NCI-H226 (cell line): ENCODE data around the gene RTF1.

Source experiments
- DNase-seq: peaks from one replicate; pipeline ENCODE4 v3.0.0-alpha.2; 2015

Gene RTF1

GRCh38 chr15:41510728-41511127 lies 93.8 kb downstream of the RTF1 start:
- no peak for DNase-seq

GRCh38 chr15:41511331-41511898 lies 94.5 kb downstream of the RTF1 start:
- DNase-seq: no peak

- DNase-seq: no peak
Observed at GRCh38 chr15:41511899-41512369, 95.0 kb downstream of the RTF1 start.

- DNase-seq: no peak
Observed at GRCh38 chr15:41512512-41512939, 95.6 kb downstream of the RTF1 start.

- DNase-seq: no peak
Observed at GRCh38 chr15:41512940-41513505, 96.1 kb downstream of the RTF1 start.

- DNase-seq: no peak
Observed at GRCh38 chr15:41513506-41514227, 96.8 kb downstream of the RTF1 start, which contains the start of gene LTK. LTK (minus strand) TSS chr15:41513827; CDS start chr15:41513709, 118 bp downstream.

- DNase-seq: no peak
Observed at GRCh38 chr15:41517895-41518449, 101.1 kb downstream of the RTF1 start.

GRCh38 chr15:41520636-41521035 lies 103.7 kb downstream of the RTF1 start:
- DNase-seq: no peak

- DNase-seq: no peak
Observed at GRCh38 chr15:41521614-41522013, 104.7 kb downstream of the RTF1 start.

- no peak for DNase-seq
Observed at GRCh38 chr15:41523097-41523496, 106.2 kb downstream of the RTF1 start.

- DNase-seq: no peak
Observed at GRCh38 chr15:41530363-41530956, 113.6 kb downstream of the RTF1 start.
